Measurements from ENCODE around the gene FLT1. TPM values are rescaled to one million over a fixed set of nuclear protein-coding genes. Genes with fewer than 3 reads are reported as not detected.

FLT1 gene
- polyA plus RNA-seq, 2 donors = 1.2 to 2.1 TPM

DNA sequence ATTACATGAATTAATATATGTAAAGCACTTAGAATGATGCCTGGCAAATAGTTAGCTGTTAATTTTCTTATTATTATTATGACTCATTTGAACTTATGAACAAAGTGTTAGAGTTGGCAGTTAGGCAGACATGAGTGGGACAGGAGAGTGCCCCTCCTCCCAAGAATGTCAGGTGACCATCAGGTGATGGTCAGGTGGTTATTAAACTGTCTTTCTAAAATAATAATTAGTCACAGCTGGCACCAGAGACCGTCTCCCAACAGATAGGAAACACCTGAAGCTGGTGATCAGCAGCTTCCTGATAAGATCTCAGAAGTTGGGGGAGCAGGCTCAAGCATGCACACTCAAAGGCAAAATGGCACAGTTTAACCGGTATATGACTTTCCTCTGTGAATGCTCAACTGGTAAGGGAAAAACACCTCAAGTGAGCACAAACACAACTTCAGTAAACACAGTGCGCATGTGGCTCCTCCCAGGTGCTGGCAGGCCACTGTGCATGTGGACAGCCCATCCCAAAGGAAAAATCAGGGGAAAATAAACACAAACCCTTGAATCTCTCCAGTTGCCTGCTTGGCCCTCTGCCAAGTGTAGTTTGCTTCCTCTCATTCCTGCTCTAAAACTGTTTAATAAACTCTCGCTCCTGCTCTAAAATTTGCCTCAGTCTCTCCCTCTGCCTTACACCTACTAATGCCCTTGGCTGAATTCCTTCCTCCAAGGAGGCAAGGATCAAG, 54.0 kb downstream of the FLT1 start:
- WGBS, 2 donors = 66 to 68% methylated on average over 4 of the region's 4 CpGs
- H3K4me3 ChIP-seq (ENCODE audit: low read depth in 1 of 2, low read length in 2 of 2) = no peak overlapping the region
- no peaks in the 10 kb centered on the region for H3K4me1 ChIP-seq (ENCODE audit: control insufficient read depth in 2 of 2, insufficient read depth in 2 of 2, low read length in 1 of 2)
- H3K27me3 ChIP-seq (ENCODE audit: control insufficient read depth in 1 of 2, insufficient read depth in 2 of 2, low read length in 2 of 2) = no peaks in the 10 kb centered on the region
- H3K9me3 ChIP-seq (ENCODE audit: control insufficient read depth in 2 of 2, insufficient read depth in 1 of 2, low read depth in 1 of 2, low read length in 1 of 2) = peaks cover 0 to 4% of the 10 kb centered on the region in 2 donors
- no peak overlapping the region for H3K27ac ChIP-seq (ENCODE audit: low read depth in 2 of 2, low read length in 1 of 2)
- H3K36me3 ChIP-seq (ENCODE audit: control insufficient read depth in 2 of 2, insufficient read depth in 2 of 2, low read length in 1 of 2) = no peaks in the 10 kb centered on the region

DNA sequence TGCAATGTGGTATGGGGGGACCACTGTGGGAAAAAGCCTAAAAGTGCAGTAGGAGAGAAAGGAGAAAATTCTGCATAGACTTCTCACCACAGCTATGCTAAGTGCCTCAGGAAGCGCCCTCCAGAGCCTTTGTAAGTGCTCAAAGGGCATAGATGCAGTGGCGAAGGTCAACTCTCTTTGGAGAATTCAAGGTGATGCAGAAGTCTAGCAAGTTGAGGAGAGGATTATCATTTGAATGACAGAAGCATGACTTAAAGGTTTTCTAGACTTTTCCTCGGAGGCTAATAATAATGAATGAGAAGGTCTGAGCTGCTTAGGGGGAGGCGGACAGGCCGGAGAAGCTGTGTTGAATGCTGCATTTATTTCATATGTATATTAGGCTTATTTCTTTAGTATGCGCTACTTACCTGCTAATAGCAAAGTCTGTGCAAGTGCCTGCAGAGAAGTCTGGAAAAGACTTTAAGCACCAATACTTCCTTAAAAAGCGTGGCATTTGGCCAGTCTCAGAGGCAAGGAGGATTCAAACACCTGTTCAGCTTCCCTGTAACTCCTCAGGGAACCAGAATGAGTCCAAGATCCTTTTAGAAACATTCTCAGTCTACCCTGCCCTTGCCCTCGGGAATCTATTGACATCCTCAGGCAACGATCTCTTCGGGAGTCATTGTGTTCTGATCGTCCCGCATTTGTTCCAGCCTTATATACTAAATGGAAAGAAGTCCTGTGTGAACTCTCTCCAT, 56.2 kb downstream of the FLT1 start:
- WGBS, 2 donors = 61 to 68% methylated on average over 12 of the region's 12 CpGs
- no peaks in the 10 kb centered on the region for H3K36me3 ChIP-seq (ENCODE audit: control insufficient read depth in 2 of 2, insufficient read depth in 2 of 2, low read length in 1 of 2)

GRCh38 chr13:28438067-28438466, 56.9 kb downstream of the FLT1 start:
- Histone ChIP-seq H3K27ac (ENCODE audit: low read depth in 2 of 2, low read length in 1 of 2) (no peak overlapping the region), H3K4me1 (ENCODE audit: control insufficient read depth in 2 of 2, insufficient read depth in 2 of 2, low read length in 1 of 2) (no peaks in the 10 kb centered on the region), H3K36me3 (ENCODE audit: control insufficient read depth in 2 of 2, insufficient read depth in 2 of 2, low read length in 1 of 2) (no peaks in the 10 kb centered on the region), H3K4me3 (ENCODE audit: low read depth in 1 of 2, low read length in 2 of 2) (no peak overlapping the region), H3K9me3 (ENCODE audit: control insufficient read depth in 2 of 2, insufficient read depth in 1 of 2, low read depth in 1 of 2, low read length in 1 of 2) (peaks cover 0 to 4% of the 10 kb centered on the region in 2 donors), H3K27me3 (ENCODE audit: control insufficient read depth in 1 of 2, insufficient read depth in 2 of 2, low read length in 2 of 2) (no peaks in the 10 kb centered on the region)
- WGBS, 2 donors = 88 to 90% methylated on average over 8 of the region's 8 CpGs

More for the DNA sequence above, 56.2 kb downstream of the FLT1 start:
- H3K4me3 ChIP-seq (ENCODE audit: low read depth in 1 of 2, low read length in 2 of 2) = no peak overlapping the region
- H3K4me1 ChIP-seq (ENCODE audit: control insufficient read depth in 2 of 2, insufficient read depth in 2 of 2, low read length in 1 of 2) = no peaks in the 10 kb centered on the region
- H3K27ac ChIP-seq (ENCODE audit: low read depth in 2 of 2, low read length in 1 of 2) = no peak overlapping the region
- no peaks in the 10 kb centered on the region for H3K27me3 ChIP-seq (ENCODE audit: control insufficient read depth in 1 of 2, insufficient read depth in 2 of 2, low read length in 2 of 2)
- H3K9me3 ChIP-seq (ENCODE audit: control insufficient read depth in 2 of 2, insufficient read depth in 1 of 2, low read depth in 1 of 2, low read length in 1 of 2) = peaks cover 0 to 4% of the 10 kb centered on the region in 2 donors

DNA sequence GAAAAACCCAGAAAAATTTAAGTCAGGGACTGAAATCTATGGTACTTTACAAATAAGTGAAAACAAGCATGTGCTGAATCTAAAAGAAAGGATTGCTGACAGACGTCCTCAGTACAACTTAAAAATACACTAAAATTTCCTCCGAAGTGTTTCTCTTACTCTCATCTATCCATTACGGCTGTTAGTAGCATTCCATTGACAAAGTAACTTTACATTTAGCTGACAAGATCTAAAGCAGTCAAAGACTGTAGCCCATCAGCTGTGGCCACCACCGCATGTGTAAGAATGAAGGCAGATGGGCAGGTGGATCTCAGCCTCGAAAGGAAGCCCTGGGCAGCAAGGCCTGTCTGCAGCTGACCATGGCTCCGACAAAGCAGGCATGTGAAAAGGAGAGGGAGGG, 59.0 kb downstream of the FLT1 start:
- no peaks in the 10 kb centered on the region for H3K36me3 ChIP-seq (ENCODE audit: control insufficient read depth in 2 of 2, insufficient read depth in 2 of 2, low read length in 1 of 2)
- no peak overlapping the region for H3K4me3 ChIP-seq (ENCODE audit: low read depth in 1 of 2, low read length in 2 of 2)
- H3K4me1 ChIP-seq (ENCODE audit: control insufficient read depth in 2 of 2, insufficient read depth in 2 of 2, low read length in 1 of 2) = no peaks in the 10 kb centered on the region
- WGBS, 2 donors = 64 to 71% methylated on average over 6 of the region's 6 CpGs
- H3K27me3 ChIP-seq (ENCODE audit: control insufficient read depth in 1 of 2, insufficient read depth in 2 of 2, low read length in 2 of 2) = no peaks in the 10 kb centered on the region
- peaks cover 0 to under 1% of the 10 kb centered on the region in 2 donors for H3K9me3 ChIP-seq (ENCODE audit: control insufficient read depth in 2 of 2, insufficient read depth in 1 of 2, low read depth in 1 of 2, low read length in 1 of 2)
- H3K27ac ChIP-seq (ENCODE audit: low read depth in 2 of 2, low read length in 1 of 2) = no peak overlapping the region

- no peaks in the 10 kb centered on the region for H3K9me3 ChIP-seq (ENCODE audit: control insufficient read depth in 2 of 2, insufficient read depth in 1 of 2, low read depth in 1 of 2, low read length in 1 of 2)
- peaks cover 0 to under 1% of the 10 kb centered on the region in 2 donors for H3K27me3 ChIP-seq (ENCODE audit: control insufficient read depth in 1 of 2, insufficient read depth in 2 of 2, low read length in 2 of 2)
- 53 to 57% methylated on average over 4 of the region's 4 CpGs for WGBS, 2 donors
- no peaks in the 10 kb centered on the region for H3K4me1 ChIP-seq (ENCODE audit: control insufficient read depth in 2 of 2, insufficient read depth in 2 of 2, low read length in 1 of 2)
- no peak overlapping the region for H3K4me3 ChIP-seq (ENCODE audit: low read depth in 1 of 2, low read length in 2 of 2)
- no peaks in the 10 kb centered on the region for H3K36me3 ChIP-seq (ENCODE audit: control insufficient read depth in 2 of 2, insufficient read depth in 2 of 2, low read length in 1 of 2)
- no peak overlapping the region for H3K27ac ChIP-seq (ENCODE audit: low read depth in 2 of 2, low read length in 1 of 2)
Observed at GRCh38 chr13:28434926-28435325, 60.0 kb downstream of the FLT1 start.

- Histone ChIP-seq H3K36me3 (ENCODE audit: control insufficient read depth in 2 of 2, insufficient read depth in 2 of 2, low read length in 1 of 2) (no peaks in the 10 kb centered on the region), H3K9me3 (ENCODE audit: control insufficient read depth in 2 of 2, insufficient read depth in 1 of 2, low read depth in 1 of 2, low read length in 1 of 2) (no peaks in the 10 kb centered on the region), H3K27ac (ENCODE audit: low read depth in 2 of 2, low read length in 1 of 2) (no peak overlapping the region), H3K27me3 (ENCODE audit: control insufficient read depth in 1 of 2, insufficient read depth in 2 of 2, low read length in 2 of 2) (peaks cover 0 to 2% of the 10 kb centered on the region in 2 donors), H3K4me3 (ENCODE audit: low read depth in 1 of 2, low read length in 2 of 2) (no peak overlapping the region), H3K4me1 (ENCODE audit: control insufficient read depth in 2 of 2, insufficient read depth in 2 of 2, low read length in 1 of 2) (no peaks in the 10 kb centered on the region)
- 70 to 76% methylated on average over 11 of the region's 11 CpGs for WGBS, 2 donors
Observed at GRCh38 chr13:28432816-28433560, 61.9 kb downstream of the FLT1 start.

GRCh38 chr13:28429685-28430290, 65.1 kb downstream of the FLT1 start:
- Histone ChIP-seq H3K27ac (ENCODE audit: low read depth in 2 of 2, low read length in 1 of 2) (no peak overlapping the region), H3K4me3 (ENCODE audit: low read depth in 1 of 2, low read length in 2 of 2) (no peak overlapping the region), H3K9me3 (ENCODE audit: control insufficient read depth in 2 of 2, insufficient read depth in 1 of 2, low read depth in 1 of 2, low read length in 1 of 2) (no peaks in the 10 kb centered on the region), H3K4me1 (ENCODE audit: control insufficient read depth in 2 of 2, insufficient read depth in 2 of 2, low read length in 1 of 2) (no peaks in the 10 kb centered on the region), H3K27me3 (ENCODE audit: control insufficient read depth in 1 of 2, insufficient read depth in 2 of 2, low read length in 2 of 2) (peaks cover 0 to 2% of the 10 kb centered on the region in 2 donors), H3K36me3 (ENCODE audit: control insufficient read depth in 2 of 2, insufficient read depth in 2 of 2, low read length in 1 of 2) (no peaks in the 10 kb centered on the region)
- 60 to 65% methylated on average over 10 of the region's 10 CpGs for WGBS, 2 donors

DNA sequence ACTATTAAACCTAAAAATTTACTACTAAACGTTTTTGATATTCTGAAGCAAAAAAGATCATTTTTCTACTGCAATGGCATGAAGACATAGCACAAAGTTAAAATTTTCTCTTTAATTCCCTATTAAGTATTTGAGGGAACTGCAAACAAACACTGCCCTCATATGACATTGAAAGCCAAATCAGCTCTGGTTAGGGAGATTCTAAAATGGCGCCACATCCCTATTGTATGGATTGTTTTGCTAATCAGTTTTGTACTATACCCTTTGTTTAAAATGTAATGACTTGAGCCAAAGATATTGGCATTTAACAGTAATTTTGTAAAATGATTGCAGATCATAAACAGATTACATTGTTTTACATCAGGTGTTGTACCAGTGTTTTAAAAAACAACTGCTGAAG, 65.8 kb downstream of the FLT1 start:
- no peaks in the 10 kb centered on the region for H3K4me1 ChIP-seq (ENCODE audit: control insufficient read depth in 2 of 2, insufficient read depth in 2 of 2, low read length in 1 of 2)
- H3K27ac ChIP-seq (ENCODE audit: low read depth in 2 of 2, low read length in 1 of 2) = no peak overlapping the region
- H3K36me3 ChIP-seq (ENCODE audit: control insufficient read depth in 2 of 2, insufficient read depth in 2 of 2, low read length in 1 of 2) = no peaks in the 10 kb centered on the region
- H3K27me3 ChIP-seq (ENCODE audit: control insufficient read depth in 1 of 2, insufficient read depth in 2 of 2, low read length in 2 of 2) = peaks cover 0 to 2% of the 10 kb centered on the region in 2 donors
- no peak overlapping the region for H3K4me3 ChIP-seq (ENCODE audit: low read depth in 1 of 2, low read length in 2 of 2)
- WGBS, 2 donors = 59 to 64% methylated on average over 2 of the region's 2 CpGs
- H3K9me3 ChIP-seq (ENCODE audit: control insufficient read depth in 2 of 2, insufficient read depth in 1 of 2, low read depth in 1 of 2, low read length in 1 of 2) = no peaks in the 10 kb centered on the region

GRCh38 chr13:28426381-28426780, 68.5 kb downstream of the FLT1 start:
- H3K27me3 ChIP-seq (ENCODE audit: control insufficient read depth in 1 of 2, insufficient read depth in 2 of 2, low read length in 2 of 2) = peaks cover 0 to 2% of the 10 kb centered on the region in 2 donors
- H3K27ac ChIP-seq (ENCODE audit: low read depth in 2 of 2, low read length in 1 of 2) = no peak overlapping the region
- H3K4me3 ChIP-seq (ENCODE audit: low read depth in 1 of 2, low read length in 2 of 2) = no peak overlapping the region
- no peaks in the 10 kb centered on the region for H3K36me3 ChIP-seq (ENCODE audit: control insufficient read depth in 2 of 2, insufficient read depth in 2 of 2, low read length in 1 of 2)
- H3K4me1 ChIP-seq (ENCODE audit: control insufficient read depth in 2 of 2, insufficient read depth in 2 of 2, low read length in 1 of 2) = no peaks in the 10 kb centered on the region
- 89 to 92% methylated on average over 4 of the region's 4 CpGs for WGBS, 2 donors
- no peaks in the 10 kb centered on the region for H3K9me3 ChIP-seq (ENCODE audit: control insufficient read depth in 2 of 2, insufficient read depth in 1 of 2, low read depth in 1 of 2, low read length in 1 of 2)
